AG04450 (cell line): Measurements from ENCODE around the gene PHF13. TPM values are rescaled to one million over a fixed set of nuclear protein-coding genes. Genes with fewer than 3 reads are reported as not detected.
A peak's percentile ranks its signal among the peaks of the same experiment; 100 is the strongest.
"Not testable (repeated sequence)": the region's sequence is repeated elsewhere in the genome, so short reads cannot be mapped to it uniquely, and the experiment has no call there.

ENCODE experiments used
- CTCF ChIA-PET: fragments of 300-600, 350-600 bp; formaldehyde crosslinking; extraction: SDS; loops from one replicate; lab custom pipeline; 2022; ENCODE audit warnings: antibody characterized with exemption, inconsistent platforms; lab: Charles Lee
- POLR2A ChIA-PET: fragments of 350-600 bp; formaldehyde crosslinking; extraction: SDS; loops from one replicate; lab custom pipeline; 2021; ENCODE audit warnings: antibody characterized with exemption, inconsistent platforms; lab: Yijun Ruan, JAX
- DNase-seq: peaks from one replicate; pipeline ENCODE4 v3.0.0-alpha.2; 2011; ENCODE audit warnings: low read depth, low spot score
- H3K27ac ChIP-seq: one replicate; pipeline ENCODE4 v1.5.1; 2012; ENCODE audit warnings: low read depth, low read length, control low read depth
- H3K27me3 ChIP-seq: one replicate; pipeline ENCODE4 v1.6.0; 2012; ENCODE audit warnings: low read length; ENCODE audit not compliant: control insufficient read depth, insufficient read depth
- H3K4me3 ChIP-seq: 2 replicates; pipeline ENCODE4 v1.5.1; 2011; ENCODE audit warnings: mild to moderate bottlenecking, low read depth, low read length, control low read depth
- H3K9me3 ChIP-seq: 2 replicates; pipeline ENCODE4 v1.5.1; 2012; ENCODE audit warnings: low read length; ENCODE audit not compliant: control insufficient read depth, insufficient read depth
- CTCF ChIP-seq: IDR thresholded peaks from 2 replicates; pipeline ENCODE4 v1.5.1; 2011; ENCODE audit warnings: low read depth, low read length, control low read depth, inconsistent platforms
- polyA plus RNA-seq: library from polyadenylated mRNA; depleted of rRNA; stranded (reverse); fragments of >200 nt; gene quantifications from 2 replicates; pipeline ENCODE4 v1.2.3, GENCODE V29; 2011

The PHF13 gene
- polyA plus RNA-seq, 1 experiment = 11.6 TPM

GRCh38 chr1:6596886-6597776 is 16.4 kb upstream of the PHF13 start:
- H3K27me3 ChIP-seq = no peaks in the 10 kb centered on the region
- H3K9me3 ChIP-seq = no peaks in the 10 kb centered on the region; the same call in 1 of the 2 replicates
- no peak for DNase-seq
- no peak overlapping the region for H3K4me3 ChIP-seq
- no peak for TF ChIP-seq CTCF
- ChIA-PET CTCF (interaction anchor here (0.6 to 1.2 kb wide), 2 partner anchors 48 to 106 kb away, joined by 3 to 4 read pairs; no protein-coding TSS in a partner anchor), POLR2A (no interaction called here)
- H3K27ac ChIP-seq = no peak overlapping the region

- H3K4me3 ChIP-seq = no peak overlapping the region
- no peaks in the 10 kb centered on the region for H3K27me3 ChIP-seq
- no peak for TF ChIP-seq CTCF
- ChIA-PET POLR2A (interaction anchor here (0.6 kb wide), 1 partner anchor 18 kb away, joined by 4 read pairs; the partner anchor contains the start of gene ZBTB48), CTCF (interaction anchor here (0.6 to 1.2 kb wide), 2 partner anchors 48 to 105 kb away, joined by 3 to 4 read pairs; no protein-coding TSS in a partner anchor)
- H3K9me3 ChIP-seq = no peaks in the 10 kb centered on the region; the same call in 1 of the 2 replicates
- DNase-seq = no peak
- H3K27ac ChIP-seq = no peak overlapping the region
These were observed 15.8 kb upstream of the PHF13 start for GRCh38 chr1:6597777-6598131.

- ChIA-PET CTCF (interaction anchor here (0.6 to 1.6 kb wide), 3 partner anchors 43 to 47 kb away, joined by 3 to 5 read pairs (median 3); no protein-coding TSS in a partner anchor), POLR2A (no interaction called here)
- H3K9me3 ChIP-seq = no peaks in the 10 kb centered on the region; the same call in 1 of the 2 replicates
- DNase-seq = no peak
- TF ChIP-seq CTCF = no peak
- H3K4me3 ChIP-seq = peak overlapping the region; percentile 98
- H3K27ac ChIP-seq = peak overlapping the region; percentile 2
- H3K27me3 ChIP-seq = no peaks in the 10 kb centered on the region
These were observed 14.2 kb upstream of the PHF13 start for GRCh38 chr1:6599141-6599975.

GRCh38 chr1:6599991-6600390 is 13.5 kb upstream of the PHF13 start:
- CTCF ChIA-PET = interaction anchor here (0.6 to 1.6 kb wide), 4 partner anchors 44 to 47 kb away, joined by 3 to 5 read pairs (median 4); partner anchors contain the start of genes NOL9 and TAS1R1
- Histone ChIP-seq H3K27ac (peak overlapping the region; percentile 2), H3K4me3 (peak overlapping the region; percentile 98)
- H3K27me3 ChIP-seq, DNase-seq, H3K9me3 ChIP-seq: not testable (repeated sequence)
- POLR2A ChIA-PET = interaction anchor here (0.9 to 1.0 kb wide), 2 partner anchors 11 to 20 kb away, joined by 4 to 5 read pairs; partner anchors contain the start of gene ZBTB48
